ENCODE measurements around the gene ICA1.

ICA1 gene

DNA sequence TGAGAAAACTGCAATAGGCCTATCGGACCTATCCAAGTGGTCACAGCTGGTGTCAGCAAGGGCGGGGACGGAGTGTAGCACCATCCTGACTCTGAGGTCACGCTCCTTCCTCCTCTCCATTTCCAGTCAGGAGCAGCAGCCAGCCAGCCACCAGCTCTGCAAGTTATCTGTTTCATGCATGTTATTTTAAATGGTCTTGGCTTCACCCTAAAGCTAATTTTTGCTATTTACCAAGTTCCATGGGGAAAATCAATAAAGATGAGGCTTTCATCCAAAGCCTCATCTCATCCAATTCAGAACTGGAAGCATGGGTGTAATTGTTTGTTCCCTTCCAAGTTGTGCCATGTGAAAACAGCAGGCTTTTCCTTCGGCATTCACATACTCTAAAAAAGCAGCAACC lies 49.3 kb downstream of the ICA1 start:
- TF ChIP-seq, protein P1, sequence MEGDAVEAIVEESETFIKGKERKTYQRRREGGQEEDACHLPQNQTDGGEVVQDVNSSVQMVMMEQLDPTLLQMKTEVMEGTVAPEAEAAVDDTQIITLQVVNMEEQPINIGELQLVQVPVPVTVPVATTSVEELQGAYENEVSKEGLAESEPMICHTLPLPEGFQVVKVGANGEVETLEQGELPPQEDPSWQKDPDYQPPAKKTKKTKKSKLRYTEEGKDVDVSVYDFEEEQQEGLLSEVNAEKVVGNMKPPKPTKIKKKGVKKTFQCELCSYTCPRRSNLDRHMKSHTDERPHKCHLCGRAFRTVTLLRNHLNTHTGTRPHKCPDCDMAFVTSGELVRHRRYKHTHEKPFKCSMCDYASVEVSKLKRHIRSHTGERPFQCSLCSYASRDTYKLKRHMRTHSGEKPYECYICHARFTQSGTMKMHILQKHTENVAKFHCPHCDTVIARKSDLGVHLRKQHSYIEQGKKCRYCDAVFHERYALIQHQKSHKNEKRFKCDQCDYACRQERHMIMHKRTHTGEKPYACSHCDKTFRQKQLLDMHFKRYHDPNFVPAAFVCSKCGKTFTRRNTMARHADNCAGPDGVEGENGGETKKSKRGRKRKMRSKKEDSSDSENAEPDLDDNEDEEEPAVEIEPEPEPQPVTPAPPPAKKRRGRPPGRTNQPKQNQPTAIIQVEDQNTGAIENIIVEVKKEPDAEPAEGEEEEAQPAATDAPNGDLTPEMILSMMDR (conservative IDR thresholded peaks at IDR 0.05; ENCODE audit: control insufficient read depth, insufficient read depth, low read depth, low read length) = no peak
- H3K4me3 ChIP-seq (ENCODE audit: control insufficient read depth, low read depth, low read length) = no peak overlapping the region
- DNase-seq (ENCODE audit: low read depth) = no peak

DNA sequence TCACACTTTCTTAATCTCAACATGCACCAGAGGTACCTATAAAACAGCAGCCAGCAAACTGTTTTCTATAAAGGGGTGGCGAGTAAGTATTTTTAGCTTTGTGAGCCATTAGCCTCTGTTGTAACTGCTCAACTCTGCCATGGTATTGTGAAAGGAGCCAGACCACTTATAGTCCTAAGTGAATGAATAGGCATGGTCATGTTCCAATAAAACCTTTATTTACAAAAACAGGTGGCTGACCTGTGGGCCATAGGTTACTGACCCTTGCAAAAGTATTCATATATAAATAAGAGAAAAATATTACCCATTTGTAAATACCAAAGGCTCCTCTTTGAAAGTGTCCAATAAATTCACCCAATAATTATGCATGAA lies 50.3 kb downstream of the ICA1 start:
- TF ChIP-seq, protein P1 (conservative IDR thresholded peaks at IDR 0.05; ENCODE audit: control insufficient read depth, insufficient read depth, low read depth, low read length) = no peak
- DNase-seq (ENCODE audit: low read depth) = peak; percentile 16
- no peak overlapping the region for H3K4me3 ChIP-seq (ENCODE audit: control insufficient read depth, low read depth, low read length)

DNA sequence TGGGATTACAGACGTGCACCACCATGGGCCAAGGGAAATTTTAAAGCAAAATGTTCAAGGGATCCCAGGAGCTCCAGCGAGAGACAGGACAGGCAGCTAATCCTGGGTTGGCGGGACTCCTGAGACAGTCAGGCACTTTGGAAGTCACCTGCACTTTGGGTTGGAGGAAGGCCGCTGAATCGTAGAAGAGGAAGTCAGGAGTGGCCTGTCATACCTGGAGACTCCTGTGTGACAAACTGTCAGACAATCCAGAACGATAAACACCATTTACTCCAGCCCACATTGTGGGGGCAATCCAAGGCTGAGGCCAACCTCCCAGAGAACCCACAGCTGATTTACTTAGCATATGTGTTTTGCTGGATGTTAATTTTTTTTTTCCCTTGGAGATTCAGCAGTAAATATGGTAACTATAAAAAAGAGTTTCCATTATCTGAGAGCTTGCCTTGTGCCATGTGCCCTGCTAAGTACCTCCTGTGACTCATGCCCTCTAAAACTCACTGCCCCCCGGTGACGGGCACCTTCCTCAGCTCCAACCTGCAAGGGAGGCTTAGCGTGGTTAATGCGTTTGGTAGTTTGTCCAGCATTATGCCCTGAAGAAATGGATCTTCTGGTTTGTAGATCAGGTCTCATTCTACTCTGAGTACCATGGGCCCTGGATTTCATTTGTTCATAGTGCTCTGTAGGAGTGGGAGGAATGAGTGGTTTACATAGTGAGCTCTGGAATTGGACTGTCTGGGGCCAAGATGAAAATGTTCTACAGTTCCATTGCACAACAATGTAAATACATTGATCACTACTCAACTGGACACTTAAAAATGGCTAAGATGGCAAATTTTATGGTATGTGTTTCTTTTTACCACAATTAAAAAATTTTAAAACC lies 50.9 kb downstream of the ICA1 start:
- no peak overlapping the region for H3K4me3 ChIP-seq (ENCODE audit: control insufficient read depth, low read depth, low read length)
- TF ChIP-seq, protein P1 (conservative IDR thresholded peaks at IDR 0.05; ENCODE audit: control insufficient read depth, insufficient read depth, low read depth, low read length) = no peak
- DNase-seq (ENCODE audit: low read depth) = no peak

DNA sequence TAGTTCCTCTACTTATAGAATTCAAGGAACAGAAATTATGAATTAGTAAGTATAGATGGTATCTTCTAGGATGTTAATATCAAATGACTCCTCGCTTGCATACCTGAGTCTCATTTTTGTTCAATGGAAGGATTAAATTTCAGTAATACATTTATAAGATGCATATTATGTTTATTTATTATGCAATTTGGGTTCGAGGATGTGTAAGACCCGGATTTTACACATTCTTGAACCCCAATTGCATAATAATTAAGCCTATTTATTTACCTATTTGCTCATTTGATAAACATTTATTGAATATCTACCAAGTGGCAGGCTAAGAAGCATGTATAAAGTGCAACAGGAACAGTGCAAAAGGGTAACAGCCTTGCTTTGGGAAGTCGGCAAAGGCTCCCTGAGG lies 52.6 kb downstream of the ICA1 start:
- TF ChIP-seq, protein P1 (conservative IDR thresholded peaks at IDR 0.05; ENCODE audit: control insufficient read depth, insufficient read depth, low read depth, low read length) = no peak
- H3K4me3 ChIP-seq (ENCODE audit: control insufficient read depth, low read depth, low read length) = no peak overlapping the region
- no peak for DNase-seq (ENCODE audit: low read depth)

DNA sequence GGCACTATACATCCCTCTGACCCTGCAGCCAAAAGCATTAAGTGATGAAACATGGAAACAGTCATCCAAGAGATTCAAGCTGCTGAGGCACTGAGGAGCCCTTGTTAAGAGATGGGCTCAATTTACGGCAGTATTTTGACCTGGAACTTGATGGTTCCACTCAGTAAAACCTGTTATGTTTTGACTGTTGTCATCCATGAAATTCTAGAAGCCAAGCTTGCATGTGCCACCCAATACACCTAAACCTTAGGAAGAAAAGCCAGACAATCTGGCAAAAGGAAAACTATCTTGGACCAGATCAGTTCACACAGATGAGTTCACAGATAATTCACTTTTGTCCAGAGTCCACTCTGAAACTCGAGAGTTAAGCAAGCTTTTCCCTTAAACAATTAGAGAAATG lies 53.2 kb downstream of the ICA1 start:
- H3K4me3 ChIP-seq (ENCODE audit: control insufficient read depth, low read depth, low read length) = no peak overlapping the region
- TF ChIP-seq, protein P1 (conservative IDR thresholded peaks at IDR 0.05; ENCODE audit: control insufficient read depth, insufficient read depth, low read depth, low read length) = no peak
- DNase-seq (ENCODE audit: low read depth) = no peak

DNA sequence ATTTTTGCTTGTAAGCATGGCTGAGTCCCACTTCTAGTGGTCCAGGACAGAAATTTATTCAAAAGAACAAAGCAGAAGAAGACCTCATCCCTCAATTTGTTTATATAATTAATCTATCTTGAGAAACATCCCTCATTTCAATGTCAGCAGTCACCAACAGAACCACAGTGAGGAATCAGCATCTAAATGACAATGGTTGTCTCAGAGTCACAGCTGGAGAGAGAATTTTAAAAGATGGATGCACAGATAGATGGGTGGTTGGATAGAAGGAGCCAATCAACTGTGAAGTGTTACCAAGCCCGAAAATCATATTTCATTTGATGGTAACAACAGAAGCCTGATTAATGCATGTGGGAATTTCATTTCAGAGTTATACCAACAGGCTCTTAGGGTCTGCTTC lies 55.0 kb downstream of the ICA1 start:
- no peak for DNase-seq (ENCODE audit: low read depth)
- TF ChIP-seq, protein P1 (conservative IDR thresholded peaks at IDR 0.05; ENCODE audit: control insufficient read depth, insufficient read depth, low read depth, low read length) = no peak
- no peak overlapping the region for H3K4me3 ChIP-seq (ENCODE audit: control insufficient read depth, low read depth, low read length)
